H1 (cell line): ENCODE measurements around the gene CXXC4. TPM values are rescaled to one million over a fixed set of nuclear protein-coding genes. Genes with fewer than 3 reads are reported as not detected.

Experiments
- CTCF ChIA-PET: fragments of 300-600 bp; sonication (Branson Sonifier 250); formaldehyde crosslinking; loops from one replicate; lab custom pipeline; 2021; ENCODE audit not compliant: partially characterized antibody; lab: Charles Lee
- POLR2A ChIA-PET: fragments of 300-600 bp; sonication (Branson Sonifier 250); formaldehyde crosslinking; loops from one replicate; lab custom pipeline; 2021; ENCODE audit warnings: inconsistent platforms; ENCODE audit not compliant: partially characterized antibody; lab: Charles Lee
- DNase-seq, 2 experiments: peaks; one replicate each; pipeline versions ENCODE4 v3.0.0 to v3.0.0-alpha.2; 2010 to 2022; ENCODE audit warnings: low spot score in 2 of 2, low read depth in 1 of 2, mixed read lengths in 1 of 2
- FAIRE-seq: peaks from 2 replicates; lab custom pipeline; 2011; peaks lifted over from hg19 to GRCh38; lab: Jason Lieb, UNC
- H2AFZ ChIP-seq: 2 replicates; pipeline ENCODE4 v1.8.1; 2012; ENCODE audit warnings: low read length, inconsistent platforms
- H2AK5ac ChIP-seq: 2 replicates; pipeline ENCODE4 v1.6.1; 2013; ENCODE audit warnings: low read depth, low read length
- H2BK120ac ChIP-seq: replicated peaks from 2 replicates; pipeline ENCODE3; 2013; ENCODE audit warnings: low read depth, low read length, inconsistent platforms
- H2BK12ac ChIP-seq: 2 replicates; pipeline ENCODE4 v1.6.1; 2013; ENCODE audit warnings: low read depth, low read length
- H2BK15ac ChIP-seq: 2 replicates; pipeline ENCODE4 v1.6.1; 2013; ENCODE audit warnings: low read length
- H2BK20ac ChIP-seq: 2 replicates; pipeline ENCODE4 v1.6.1; 2013; ENCODE audit warnings: low read length
- H2BK5ac ChIP-seq: 2 replicates; pipeline ENCODE4 v1.6.1; 2013; ENCODE audit warnings: low read depth, low read length
- H3K14ac ChIP-seq: 2 replicates; pipeline ENCODE4 v1.6.1; 2013; ENCODE audit warnings: inconsistent platforms; ENCODE audit not compliant: insufficient read length
- H3K18ac ChIP-seq: 2 replicates; pipeline ENCODE4 v1.6.1; 2013; ENCODE audit warnings: low read length; ENCODE audit errors: extremely low read depth
- H3K23ac ChIP-seq: 2 replicates; pipeline ENCODE4 v1.6.1; 2013; ENCODE audit warnings: inconsistent platforms; ENCODE audit not compliant: insufficient read length
- H3K23me2 ChIP-seq: 2 replicates; pipeline ENCODE4 v1.6.1; 2013; ENCODE audit warnings: low read depth, low read length
- H3K27ac ChIP-seq: 2 replicates; pipeline ENCODE4 v1.6.1; 2011; ENCODE audit warnings: low read depth, low read length, inconsistent platforms
- H3K27me3 ChIP-seq, 4 experiments: replicated peaks in 1 of 4; 1 replicate in 1 of 4; 2 replicates in 3 of 4; pipeline versions ENCODE4 v1.6.1 to v1.8.1; 2011 to 2013; ENCODE audit warnings: low read length in 3 of 4, mild to moderate bottlenecking in 3 of 4, inconsistent platforms in 2 of 4, mixed read lengths in 2 of 4, moderate library complexity in 1 of 4; ENCODE audit not compliant: control insufficient read depth in 3 of 4, insufficient read depth in 3 of 4; ENCODE audit errors: extremely low read depth in 1 of 4
- H3K36me3 ChIP-seq, 4 experiments: 2 replicates each; pipeline versions ENCODE4 v1.6.1 to v1.8.1; 2011 to 2013; ENCODE audit warnings: mild to moderate bottlenecking in 4 of 4, low read length in 3 of 4, moderate library complexity in 2 of 4, control low read depth in 1 of 4, inconsistent platforms in 1 of 4; ENCODE audit not compliant: insufficient read depth in 4 of 4, control insufficient read depth in 2 of 4
- H3K4ac ChIP-seq: replicated peaks from 2 replicates; pipeline ENCODE3; 2013; ENCODE audit warnings: low read length, low read depth, mixed read lengths, inconsistent platforms; ENCODE audit not compliant: insufficient read length
- H3K4me1 ChIP-seq, 4 experiments: replicated peaks in 1 of 4; 1 replicate in 1 of 4; 2 replicates in 3 of 4; pipeline versions ENCODE4 v1.6.1 to v1.8.1; 2011 to 2013; ENCODE audit warnings: low read length in 3 of 4, inconsistent platforms in 2 of 4, mixed read lengths in 1 of 4; ENCODE audit not compliant: insufficient read depth in 4 of 4, control insufficient read depth in 3 of 4
- H3K4me2 ChIP-seq, 2 experiments: 2 replicates each; pipeline versions ENCODE4 v1.6.1 to v1.8.1; 2011 to 2013; ENCODE audit warnings: low read depth in 2 of 2, low read length in 2 of 2, control low read depth in 1 of 2, inconsistent platforms in 1 of 2, mild to moderate bottlenecking in 1 of 2; ENCODE audit not compliant: insufficient read depth in 1 of 2
- H3K4me3 ChIP-seq, 4 experiments: fragments of 200-600, 300-600 bp in 1 of 4; sonication (generic), shearing (Covaris generic), sonication (Bioruptor Twin) in 1 of 4; 2 replicates each; pipeline versions ENCODE4 v1.5.1 to v1.8.1; 2011 to 2016; ENCODE audit warnings: low read length in 4 of 4, low read depth in 3 of 4, control low read depth in 2 of 4, inconsistent platforms in 2 of 4, mild to moderate bottlenecking in 2 of 4, mixed read lengths in 1 of 4, moderate library complexity in 1 of 4; ENCODE audit not compliant: insufficient read depth in 2 of 4; ENCODE audit errors: extremely low read depth in 1 of 4
- H3K56ac ChIP-seq: replicated peaks from 2 replicates; pipeline ENCODE3; 2013; ENCODE audit warnings: low read depth, mild to moderate bottlenecking, mixed read lengths, low read length, inconsistent platforms; ENCODE audit not compliant: insufficient read length
- H3K79me1 ChIP-seq: 2 replicates; pipeline ENCODE4 v1.6.1; 2013; ENCODE audit warnings: low read depth, low read length, control low read depth
- H3K79me2 ChIP-seq, 2 experiments: 2 replicates each; pipeline versions ENCODE4 v1.6.1 to v1.8.1; 2012 to 2013; ENCODE audit warnings: low read length in 2 of 2, mild to moderate bottlenecking in 2 of 2, inconsistent platforms in 1 of 2; ENCODE audit not compliant: insufficient read depth in 2 of 2, control insufficient read depth in 1 of 2
- H3K9ac ChIP-seq, 4 experiments: replicated peaks in 1 of 4; 1 replicate in 1 of 4; 2 replicates in 3 of 4; pipeline versions ENCODE4 v1.6.1 to v1.8.1; 2011 to 2013; ENCODE audit warnings: low read depth in 3 of 4, low read length in 3 of 4, control low read depth in 2 of 4, mild to moderate bottlenecking in 2 of 4, moderate library complexity in 2 of 4, inconsistent platforms in 1 of 4; ENCODE audit errors: extremely low read depth in 1 of 4
- H3K9me3 ChIP-seq, 2 experiments: 2 replicates each; pipeline versions ENCODE4 v1.6.1 to v1.8.1; 2012 to 2013; ENCODE audit warnings: mild to moderate bottlenecking in 2 of 2, moderate library complexity in 2 of 2, control low read depth in 1 of 2, inconsistent platforms in 1 of 2, low read depth in 1 of 2, low read length in 1 of 2, mixed read lengths in 1 of 2; ENCODE audit not compliant: insufficient read depth in 2 of 2
- H4K20me1 ChIP-seq, 2 experiments: replicated peaks in 1 of 2; 2 replicates each; pipeline versions ENCODE3 to v1.8.1; 2011 to 2013; ENCODE audit warnings: inconsistent platforms in 2 of 2, low read length in 2 of 2, mild to moderate bottlenecking in 1 of 2; ENCODE audit not compliant: insufficient read depth in 2 of 2, control insufficient read depth in 1 of 2
- H4K5ac ChIP-seq: 2 replicates; pipeline ENCODE4 v1.6.1; 2013; ENCODE audit warnings: low read length, low read depth, mixed read lengths, inconsistent platforms; ENCODE audit not compliant: insufficient read length
- H4K8ac ChIP-seq: 2 replicates; pipeline ENCODE4 v1.8.0; 2013; ENCODE audit warnings: mild to moderate bottlenecking, moderate library complexity, low read length, inconsistent platforms; ENCODE audit not compliant: insufficient read depth; ENCODE audit errors: extremely low read depth
- H4K91ac ChIP-seq: replicated peaks from 2 replicates; pipeline ENCODE3; 2013; ENCODE audit warnings: low read length, mixed read lengths, inconsistent platforms; ENCODE audit not compliant: insufficient read length
- WGBS, 2 experiments: shearing (Covaris generic) in 1 of 2; methylation state at CpG; one replicate each; pipeline versions ENCODE4 v1.1.6 to v1.1.7; 2013 to 2015; ENCODE audit warnings: low lambda C conversion rate in 2 of 2, mixed read lengths in 2 of 2, inconsistent platforms in 1 of 2, low coverage in 1 of 2, missing lambda C conversion rate in 1 of 2; ENCODE audit not compliant: insufficient replicate concordance in 2 of 2, insufficient coverage in 1 of 2, insufficient read length in 1 of 2; ENCODE audit errors: extremely low coverage in 1 of 2, missing lambda C conversion rate in 1 of 2; 5-methylcytosine and 5-hydroxymethylcytosine counted together
- polyA plus RNA-seq, 7 experiments: library from polyadenylated mRNA; depleted of rRNA in 3 of 7; stranded (reverse) in 5 of 7; unstranded in 2 of 7; fragments of >200 nt in 5 of 7; fragments of 200-250 nt in 2 of 7; gene quantifications; 1 replicate in 5 of 7; 2 replicates in 1 of 7; 4 replicates in 1 of 7; pipeline versions ENCODE4 v1.2.1 to v1.2.3, GENCODE V29; 2011 to 2013; ENCODE audit warnings: missing spikeins in 2 of 7, mixed read lengths in 2 of 7
- total RNA-seq: library from RNA; stranded (reverse); fragmentation: NEBNext Ultra II Directional; extraction: Animal tissue kit (Norgen Biotek cat#: 25700); gene quantifications from 2 replicates; pipeline ENCODE4 v1.2.1, GENCODE V29; 2021

The CXXC4 gene
- total and polyA plus RNA-seq, 2 of the 8 experiments (the other 6 are each of a cell fraction or from before 2014, with no cell fraction given), result 1.3 to 1.8 TPM

- Histone ChIP-seq H3K9ac (no peak overlapping the region), H3K4me2 (no peak overlapping the region), H2BK20ac (no peak overlapping the region), H4K8ac (no peak overlapping the region), H3K27me3 (no peaks in the 10 kb centered on the region), H2BK15ac (no peak overlapping the region), H3K4ac (no peak overlapping the region), H3K36me3 (no peaks in the 10 kb centered on the region), H3K27ac (no peak overlapping the region), H3K9me3 (no peaks in the 10 kb centered on the region), H2BK12ac (no peak overlapping the region), H2BK120ac (no peak overlapping the region), H2BK5ac (no peak overlapping the region), H3K79me2 (peaks cover 0 to 5% of the 10 kb centered on the region in 2 experiments; a peak in 1 of 4 replicates), H2AFZ (no peak overlapping the region), H3K4me1 (peaks cover 0 to 7% (median 2%) of the 10 kb centered on the region in 4 experiments; a peak in 3 of 7 replicates), H3K23me2 (peaks cover 13% of the 10 kb centered on the region), H4K91ac (no peak overlapping the region), H4K20me1 (no peaks in the 10 kb centered on the region), H3K23ac (no peak overlapping the region), H3K18ac (no peak overlapping the region), H3K14ac (no peak overlapping the region), H4K5ac (no peak overlapping the region), H3K79me1 (no peaks in the 10 kb centered on the region), H3K4me3 (no peak overlapping the region), H2AK5ac (no peak overlapping the region), H3K56ac (no peak overlapping the region)
- FAIRE-seq, result no peak
- ChIA-PET CTCF (interaction anchor here (0.7 to 1.4 kb wide), 5 partner anchors 11 to 373 kb away, joined by 3 to 4 read pairs (median 3); no protein-coding TSS in a partner anchor), POLR2A (interaction anchor here (0.6 kb wide), 1 partner anchor 33 kb away, joined by 3 read pairs; no protein-coding TSS in a partner anchor)
- DNase-seq, result no peak
- WGBS, 2 experiments, result 100% methylated on average over 1 of the region's 1 CpG; no CpG with 5 or more reads in 1 of the 2 experiments
These were observed 6.5 kb downstream of the CXXC4 start for GRCh38 chr4:104488151-104488550.
